Parathyroid adenoma (tissue), 2 donors: ENCODE measurements around the gene PPM1F.

ENCODE experiments used
- H2AFZ ChIP-seq: fragments of 300-600 bp; sonication (generic); one replicate; pipeline ENCODE4 v1.7.0; 2017; ENCODE audit warnings: antibody characterized with exemption, mild to moderate bottlenecking
- H3K27ac ChIP-seq: fragments of 300-600 bp; sonication (generic); one replicate; pipeline ENCODE4 v1.7.0; 2017
- H3K27me3 ChIP-seq: fragments of 300-600 bp; sonication (generic); one replicate; pipeline ENCODE4 v1.7.0; 2017; ENCODE audit warnings: low read length; ENCODE audit not compliant: control insufficient read depth, insufficient read depth
- H3K36me3 ChIP-seq: fragments of 300-600 bp; sonication (generic); one replicate; pipeline ENCODE4 v1.7.0; 2017; ENCODE audit warnings: low read length; ENCODE audit not compliant: control insufficient read depth, insufficient read depth
- H3K4me1 ChIP-seq: fragments of 300-600 bp; sonication (generic); one replicate; pipeline ENCODE4 v1.7.0; 2017; ENCODE audit warnings: control low read depth
- H3K4me2 ChIP-seq: fragments of 300-600 bp; sonication (generic); one replicate; pipeline ENCODE4 v1.7.0; 2017; ENCODE audit warnings: low read length
- H3K4me3 ChIP-seq: fragments of 300-600 bp; sonication (generic); one replicate; pipeline ENCODE4 v1.7.0; 2017; ENCODE audit warnings: low read depth, low read length
- H3K79me2 ChIP-seq: fragments of 300-600 bp; sonication (generic); one replicate; pipeline ENCODE4 v1.7.0; 2017; ENCODE audit warnings: control low read depth
- H3K9ac ChIP-seq: fragments of 300-600 bp; sonication (generic); one replicate; pipeline ENCODE4 v1.7.0; 2017; ENCODE audit warnings: mild to moderate bottlenecking
- H3K9me3 ChIP-seq: fragments of 300-600 bp; sonication (generic); one replicate; pipeline ENCODE4 v1.7.0; 2017; ENCODE audit warnings: low read length; ENCODE audit not compliant: control insufficient read depth
- CTCF ChIP-seq: fragments of 300-600 bp; sonication (generic); IDR thresholded peaks from one replicate; pipeline ENCODE4 v1.7.0; 2017; ENCODE audit warnings: antibody characterized with exemption, mild to moderate bottlenecking
- donor health status: primary hyperparathyroidism.

The PPM1F gene

GRCh38 chr22:21972293-21972779, 19.7 kb upstream of the PPM1F start:
- no peak overlapping the region for H3K4me3 ChIP-seq
- H3K27me3 ChIP-seq = no peaks in the 10 kb centered on the region
- no peak overlapping the region for H3K9ac ChIP-seq
- no peak overlapping the region for H3K27ac ChIP-seq
- H3K4me2 ChIP-seq = no peak overlapping the region
- H3K79me2 ChIP-seq = peaks cover 2% of the 10 kb centered on the region
- TF ChIP-seq CTCF = peak; percentile 41
- no peaks in the 10 kb centered on the region for H3K36me3 ChIP-seq
- no peaks in the 10 kb centered on the region for H3K9me3 ChIP-seq
- H2AFZ ChIP-seq = no peak overlapping the region
- H3K4me1 ChIP-seq = no peaks in the 10 kb centered on the region

DNA sequence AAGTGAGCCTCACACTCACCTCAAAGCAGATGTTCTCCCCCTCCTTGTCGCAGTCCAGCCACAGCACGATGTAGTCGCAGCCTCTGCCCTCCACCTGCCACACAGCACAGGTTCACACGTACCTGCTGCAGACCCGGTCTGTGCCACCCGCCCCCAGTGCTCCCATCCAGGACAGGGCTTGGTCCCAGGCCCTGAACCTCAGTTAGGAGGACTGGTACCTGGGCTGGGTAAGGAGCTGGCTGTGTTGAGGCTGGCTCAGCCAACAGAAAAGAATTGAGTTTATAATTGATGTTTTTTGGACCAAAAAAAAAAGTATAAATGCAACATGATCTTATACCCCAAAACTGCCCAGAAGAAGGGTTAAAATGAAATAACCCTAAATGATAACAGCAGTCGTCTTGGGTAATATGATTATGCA, 19.2 kb upstream of the PPM1F start:
- no peak overlapping the region for H2AFZ ChIP-seq
- no peak for TF ChIP-seq CTCF
- no peak overlapping the region for H3K4me3 ChIP-seq
- no peak overlapping the region for H3K9ac ChIP-seq
- H3K27me3 ChIP-seq = no peaks in the 10 kb centered on the region
- H3K4me2 ChIP-seq = no peak overlapping the region
- H3K4me1 ChIP-seq = no peaks in the 10 kb centered on the region
- no peak overlapping the region for H3K27ac ChIP-seq
- H3K79me2 ChIP-seq = peaks cover 2% of the 10 kb centered on the region
- no peaks in the 10 kb centered on the region for H3K36me3 ChIP-seq
- no peaks in the 10 kb centered on the region for H3K9me3 ChIP-seq

DNA sequence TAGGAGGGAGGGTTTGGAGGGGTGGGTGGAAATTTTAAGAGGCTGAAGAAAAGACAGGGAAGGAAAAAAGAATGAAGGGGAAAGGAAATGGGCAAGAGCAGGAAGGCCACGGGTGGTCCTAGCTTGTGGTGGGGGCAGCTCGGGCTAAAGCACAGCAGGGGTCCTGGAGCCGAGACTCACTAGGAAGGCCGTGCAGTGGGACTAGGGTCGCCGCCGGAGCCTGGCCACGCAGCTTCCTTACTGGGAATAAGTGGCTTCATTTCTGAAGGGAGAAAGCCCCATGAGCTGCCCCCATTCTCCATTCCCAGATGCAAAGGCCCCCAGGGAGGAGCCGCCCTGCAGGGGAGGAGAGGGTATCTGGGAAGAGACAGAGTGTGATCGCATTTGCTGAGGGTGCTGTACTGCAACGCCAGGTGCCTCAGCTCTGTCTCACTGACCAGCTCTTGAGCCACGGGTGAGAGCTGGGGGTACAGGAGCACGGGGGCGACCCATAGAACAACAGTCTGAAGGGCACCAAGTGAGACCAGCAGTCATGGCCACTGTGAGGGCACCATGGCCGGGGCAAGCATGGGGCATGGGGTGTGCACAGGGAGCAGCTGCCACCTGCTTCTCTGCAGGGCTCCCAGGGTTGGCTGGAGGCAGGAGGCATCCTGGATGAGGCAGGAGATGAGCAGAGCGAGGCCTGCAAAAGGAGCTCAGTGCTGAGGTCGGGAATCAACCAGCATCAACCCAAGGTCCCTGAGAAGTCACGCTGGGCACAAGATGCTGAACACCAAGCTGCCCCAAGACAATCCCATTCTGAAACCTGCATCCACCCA, 18.4 kb upstream of the PPM1F start:
- H3K4me2 ChIP-seq = no peak overlapping the region
- H3K9ac ChIP-seq = no peak overlapping the region
- no peaks in the 10 kb centered on the region for H3K9me3 ChIP-seq
- H3K27ac ChIP-seq = no peak overlapping the region
- no peak overlapping the region for H3K4me3 ChIP-seq
- no peaks in the 10 kb centered on the region for H3K4me1 ChIP-seq
- TF ChIP-seq CTCF = no peak
- no peaks in the 10 kb centered on the region for H3K27me3 ChIP-seq
- H3K36me3 ChIP-seq = no peaks in the 10 kb centered on the region
- no peak overlapping the region for H2AFZ ChIP-seq
- H3K79me2 ChIP-seq = no peaks in the 10 kb centered on the region

GRCh38 chr22:21970037-21970799, 17.6 kb upstream of the PPM1F start:
- Histone ChIP-seq H3K4me1 (no peaks in the 10 kb centered on the region), H3K9ac (no peak overlapping the region), H3K27me3 (no peaks in the 10 kb centered on the region), H3K79me2 (no peaks in the 10 kb centered on the region), H3K4me2 (no peak overlapping the region), H3K9me3 (no peaks in the 10 kb centered on the region), H3K36me3 (no peaks in the 10 kb centered on the region), H2AFZ (no peak overlapping the region), H3K4me3 (no peak overlapping the region), H3K27ac (no peak overlapping the region)
- TF ChIP-seq CTCF = no peak
